HL-60/S4 treated with phorbol 12-myristate 13-acetate at 8.2 ng/mL for 4 days and 3 days (cell line): ENCODE results near the gene BORCS6.

Experiments used
- in situ Hi-C: fragments of 300-500 bp; cut with MboI; formaldehyde crosslinking; loops from 2 replicates; pipeline ENCODE4 v1.15.0; 2022; ENCODE audit warnings: low sequenced_read_pairs

BORCS6 gene

GRCh38 chr17:8212312-8213180, 22.6 kb upstream of the BORCS6 start:
- in situ Hi-C loops: no loop called here

- in situ Hi-C loops: no loop called here
These were observed 20.9 kb upstream of the BORCS6 start for GRCh38 chr17:8210761-8211458.

- in situ Hi-C loops: no loop called here
These were observed 20.2 kb upstream of the BORCS6 start, which contains the start of gene AURKB for GRCh38 chr17:8209907-8210760. AURKB (minus strand) TSS chr17:8210575; CDS start chr17:8210224, 351 bp downstream.

GRCh38 chr17:8206536-8206935, 16.6 kb upstream of the BORCS6 start:
- in situ Hi-C loops: no loop called here

GRCh38 chr17:8204761-8205555, 15.0 kb upstream of the BORCS6 start:
- in situ Hi-C loops: no loop called here

- in situ Hi-C loops: no loop called here
These were observed 2.3 kb upstream of the BORCS6 start for GRCh38 chr17:8192070-8192815.

GRCh38 chr17:8190506-8190905, 526 bp upstream of the BORCS6 start:
- in situ Hi-C loops: no loop called here

- in situ Hi-C loops: no loop called here
These were observed 804 bp downstream of the BORCS6 start for GRCh38 chr17:8189041-8189710.

- in situ Hi-C loops: no loop called here
These were observed 1.6 kb downstream of the BORCS6 start for GRCh38 chr17:8188263-8188839.

- in situ Hi-C loops: no loop called here
These were observed 2.3 kb downstream of the BORCS6 start for GRCh38 chr17:8187517-8188262.

GRCh38 chr17:8186787-8187516, 3.0 kb downstream of the BORCS6 start:
- in situ Hi-C loops: no loop called here

- in situ Hi-C loops: no loop called here
These were observed 3.6 kb downstream of the BORCS6 start for GRCh38 chr17:8186446-8186786.

- in situ Hi-C loops: no loop called here
These were observed 4.2 kb downstream of the BORCS6 start for GRCh38 chr17:8185582-8186445.

GRCh38 chr17:8176998-8177731, 12.8 kb downstream of the BORCS6 start:
- in situ Hi-C loops: no loop called here

- in situ Hi-C loops: no loop called here
These were observed 13.6 kb downstream of the BORCS6 start, which contains the start of gene TMEM107 for GRCh38 chr17:8176197-8176940. TMEM107 (minus strand) TSS chr17:8176380; CDS start chr17:8176286, 94 bp downstream.
